Measurements from ENCODE around the gene ZNF536. TPM values are rescaled to one million over a fixed set of nuclear protein-coding genes. Genes with fewer than 3 reads are reported as not detected.
"Not testable (repeated sequence)": the region's sequence is repeated elsewhere in the genome, so short reads cannot be mapped to it uniquely, and the experiment has no call there.

The ZNF536 gene
- total RNA-seq, 1 experiment from 2014 or later: not detected

DNA sequence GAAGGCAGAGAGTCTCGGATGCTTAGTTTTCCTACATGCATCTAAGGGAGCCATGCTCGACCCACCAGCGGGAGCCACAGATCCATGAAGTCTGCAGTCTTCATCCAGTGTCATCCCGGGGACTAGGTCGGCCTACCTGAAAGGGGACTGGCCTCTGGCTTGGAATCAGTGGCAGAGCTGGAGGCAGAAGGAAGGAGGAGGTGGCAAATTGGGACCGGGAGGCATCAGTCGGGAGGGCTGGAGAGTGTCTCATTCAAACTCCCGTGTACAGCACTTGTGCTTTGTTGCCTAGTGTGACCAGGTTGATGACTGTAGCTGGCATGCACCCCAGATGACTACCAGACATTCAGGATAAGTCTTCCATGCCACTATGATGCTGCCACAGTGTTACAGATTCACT, 26.5 kb upstream of the ZNF536 start:
- BruUV-seq (replicated peaks): no TSS peak
- H3K4me2 ChIP-seq: no peak overlapping the region
- no peaks in the 10 kb centered on the region for H3K36me3 ChIP-seq (ENCODE audit: low read depth)
- no peaks in the 10 kb centered on the region for H4K20me1 ChIP-seq (ENCODE audit: insufficient read depth)
- no peaks in the 10 kb centered on the region for H3K9me3 ChIP-seq (ENCODE audit: insufficient read depth, low read depth)
- no peaks in the 10 kb centered on the region for H3F3A ChIP-seq (ENCODE audit: insufficient read depth, low read depth)
- no peaks in the 10 kb centered on the region for H3K79me2 ChIP-seq (ENCODE audit: low read depth)
- TF ChIP-seq, protein P1, sequence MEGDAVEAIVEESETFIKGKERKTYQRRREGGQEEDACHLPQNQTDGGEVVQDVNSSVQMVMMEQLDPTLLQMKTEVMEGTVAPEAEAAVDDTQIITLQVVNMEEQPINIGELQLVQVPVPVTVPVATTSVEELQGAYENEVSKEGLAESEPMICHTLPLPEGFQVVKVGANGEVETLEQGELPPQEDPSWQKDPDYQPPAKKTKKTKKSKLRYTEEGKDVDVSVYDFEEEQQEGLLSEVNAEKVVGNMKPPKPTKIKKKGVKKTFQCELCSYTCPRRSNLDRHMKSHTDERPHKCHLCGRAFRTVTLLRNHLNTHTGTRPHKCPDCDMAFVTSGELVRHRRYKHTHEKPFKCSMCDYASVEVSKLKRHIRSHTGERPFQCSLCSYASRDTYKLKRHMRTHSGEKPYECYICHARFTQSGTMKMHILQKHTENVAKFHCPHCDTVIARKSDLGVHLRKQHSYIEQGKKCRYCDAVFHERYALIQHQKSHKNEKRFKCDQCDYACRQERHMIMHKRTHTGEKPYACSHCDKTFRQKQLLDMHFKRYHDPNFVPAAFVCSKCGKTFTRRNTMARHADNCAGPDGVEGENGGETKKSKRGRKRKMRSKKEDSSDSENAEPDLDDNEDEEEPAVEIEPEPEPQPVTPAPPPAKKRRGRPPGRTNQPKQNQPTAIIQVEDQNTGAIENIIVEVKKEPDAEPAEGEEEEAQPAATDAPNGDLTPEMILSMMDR (conservative IDR thresholded peaks at IDR 0.05): no peak
- no peak for TF ChIP-seq EZH2 (IDR thresholded peaks at IDR 0.05; ENCODE audit: low read depth)
- H2AFZ ChIP-seq: no peak overlapping the region
- ChIA-PET POLR2A (ENCODE audit: unreplicated experiment) (no interaction called here), CTCF (no interaction called here)
- H3K4me3 ChIP-seq: no peak overlapping the region
- no peaks in the 10 kb centered on the region for H3K4me1 ChIP-seq (replicated peaks; ENCODE audit: insufficient read depth)
- H3K27ac ChIP-seq: no peak overlapping the region
- no peak for DNase-seq
- H3K9me2 ChIP-seq (ENCODE audit: insufficient read depth): no peaks in the 10 kb centered on the region
- H3K27me3 ChIP-seq (ENCODE audit: insufficient read depth, low read depth): peaks cover 33% of the 10 kb centered on the region
- intact Hi-C loops (cut with micrococcal nuclease; ENCODE audit: unreplicated experiment): no loop called here

DNA sequence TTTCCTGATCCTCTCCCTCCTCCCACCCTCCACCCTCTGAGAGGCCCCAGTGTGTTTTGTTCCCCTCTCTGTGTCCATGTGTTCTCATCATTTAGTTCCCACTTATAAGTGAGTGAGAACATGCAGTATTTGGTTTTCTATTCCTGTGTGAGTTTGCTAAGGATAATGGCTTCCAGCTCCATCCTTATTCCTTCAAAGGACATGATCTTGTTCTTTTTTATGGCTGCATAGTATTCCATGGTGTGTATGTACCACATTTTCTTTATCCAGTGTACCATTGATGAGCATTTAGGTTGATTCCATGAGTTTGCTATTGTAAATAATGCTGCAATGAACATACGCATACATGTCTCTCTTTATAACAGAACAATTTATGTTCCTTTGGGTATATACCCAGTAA, 25.7 kb upstream of the ZNF536 start:
- CTCF ChIA-PET: not testable (repeated sequence)

DNA sequence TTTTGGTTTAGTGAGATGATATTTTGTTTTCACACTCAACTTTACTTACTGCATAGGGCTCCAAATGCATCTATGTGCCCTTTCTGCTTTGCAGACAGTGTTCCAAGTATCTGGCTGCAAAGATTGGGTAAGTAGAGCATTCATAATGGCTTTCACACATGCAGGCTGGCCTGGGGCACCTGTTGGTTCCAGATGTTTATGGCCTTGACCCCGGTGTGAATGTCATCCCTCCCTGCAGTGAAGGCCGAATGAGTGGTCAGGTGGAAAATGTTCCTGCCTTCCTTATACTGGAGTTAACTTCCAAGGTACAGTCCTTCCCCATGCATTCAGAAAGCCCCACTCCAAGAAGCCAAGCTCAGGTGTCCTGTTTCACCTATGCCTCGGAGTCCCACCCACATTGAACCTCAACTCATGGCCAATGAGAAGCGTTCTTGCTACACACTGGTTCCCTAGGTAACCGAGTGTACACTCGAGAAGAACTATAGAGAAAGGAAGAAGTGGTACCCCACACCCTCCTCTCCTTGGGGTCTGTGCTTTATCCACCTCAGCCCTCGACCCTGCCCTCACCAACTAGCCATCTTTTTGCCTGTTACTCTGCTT, 23.0 kb upstream of the ZNF536 start:
- H4K20me1 ChIP-seq (ENCODE audit: insufficient read depth): no peaks in the 10 kb centered on the region
- BruUV-seq (replicated peaks): no TSS peak
- no peak overlapping the region for H3K4me3 ChIP-seq
- no peak overlapping the region for H2AFZ ChIP-seq
- H3K4me2 ChIP-seq: no peak overlapping the region
- no peaks in the 10 kb centered on the region for H3K9me2 ChIP-seq (ENCODE audit: insufficient read depth)
- no peak overlapping the region for H3K27ac ChIP-seq
- no peak for DNase-seq
- peaks cover 39% of the 10 kb centered on the region for H3K27me3 ChIP-seq (ENCODE audit: insufficient read depth, low read depth)
- no peaks in the 10 kb centered on the region for H3K4me1 ChIP-seq (replicated peaks; ENCODE audit: insufficient read depth)
- no peak for TF ChIP-seq EZH2 (IDR thresholded peaks at IDR 0.05; ENCODE audit: low read depth)
- TF ChIP-seq, protein P1 (conservative IDR thresholded peaks at IDR 0.05): no peak
- no peaks in the 10 kb centered on the region for H3F3A ChIP-seq (ENCODE audit: insufficient read depth, low read depth)
- no peaks in the 10 kb centered on the region for H3K36me3 ChIP-seq (ENCODE audit: low read depth)
- CTCF ChIA-PET: no interaction called here
- intact Hi-C loops (cut with micrococcal nuclease; ENCODE audit: unreplicated experiment): no loop called here
- POLR2A ChIA-PET (ENCODE audit: unreplicated experiment): no interaction called here
- H3K9me3 ChIP-seq (ENCODE audit: insufficient read depth, low read depth): no peaks in the 10 kb centered on the region
- no peaks in the 10 kb centered on the region for H3K79me2 ChIP-seq (ENCODE audit: low read depth)

More for the DNA sequence above, 25.7 kb upstream of the ZNF536 start:
- POLR2A ChIA-PET (ENCODE audit: unreplicated experiment); H3K4me3 ChIP-seq; H3K9me2 ChIP-seq (ENCODE audit: insufficient read depth); H3K4me1 ChIP-seq (replicated peaks; ENCODE audit: insufficient read depth); BruUV-seq (replicated peaks); H3K9me3 ChIP-seq (ENCODE audit: insufficient read depth, low read depth); H2AFZ ChIP-seq; intact Hi-C loops (cut with micrococcal nuclease; ENCODE audit: unreplicated experiment); H3K79me2 ChIP-seq (ENCODE audit: low read depth); H3K4me2 ChIP-seq; H3F3A ChIP-seq (ENCODE audit: insufficient read depth, low read depth); H3K27ac ChIP-seq; H3K36me3 ChIP-seq (ENCODE audit: low read depth); H4K20me1 ChIP-seq (ENCODE audit: insufficient read depth); DNase-seq: not testable (repeated sequence)
- H3K27me3 ChIP-seq (ENCODE audit: insufficient read depth, low read depth): peaks cover 32% of the 10 kb centered on the region
